Ishikawa (cell line): ENCODE measurements around the gene KRTAP10-4.

Experiments used
- CREB1 ChIP-seq: IDR thresholded peaks from 2 replicates; pipeline ENCODE4 v1.6.1; 2012; ENCODE audit warnings: low read depth
- MAX ChIP-seq: IDR thresholded peaks from 2 replicates; pipeline ENCODE4 v1.6.1; 2012
- RAD21 ChIP-seq: IDR thresholded peaks from 2 replicates; pipeline ENCODE4 v1.6.1; 2012; ENCODE audit warnings: low read depth
- REST ChIP-seq: IDR thresholded peaks from 2 replicates; pipeline ENCODE4 v1.6.1; 2012; ENCODE audit warnings: low read depth, mild to moderate bottlenecking

GRCh38 chr21:44529011-44529421, 44.5 kb upstream of the KRTAP10-4 start:
- no peak for TF ChIP-seq RAD21
- no peak for TF ChIP-seq MAX
- no peak for TF ChIP-seq REST
- no peak for TF ChIP-seq CREB1
